Body of pancreas (tissue), 4 donors: Measurements from ENCODE around the gene INTS11. TPM values are rescaled to one million over a fixed set of nuclear protein-coding genes. Genes with fewer than 3 reads are reported as not detected.

Experiments used
- ATAC-seq: fragments of 150-250 bp; one replicate; pipeline ENCODE4 v1.9.1; 2016
- DNase-seq, 4 donors: peaks; one replicate each; pipeline ENCODE4 v3.0.0-alpha.2; 2019
- H3K27ac ChIP-seq, 4 donors: fragments of 200-600 bp; sonication (generic); 1 replicate in 3 of 4; 2 replicates in 1 of 4; pipeline versions ENCODE4 v1.5.1 to v1.6.1; 2016 to 2019; ENCODE audit warnings: mild to moderate bottlenecking in 1 of 4, mixed read lengths in 1 of 4, moderate library complexity in 1 of 4
- H3K27me3 ChIP-seq, 2 donors: fragments of 200-600 bp; sonication (generic); one replicate each; pipeline ENCODE4 v1.6.0; 2016; ENCODE audit warnings: mild to moderate bottlenecking in 1 of 2
- H3K36me3 ChIP-seq, 2 donors: fragments of 200-600 bp; sonication (generic); replicated peaks in 1 of 2; 2 replicates each; pipeline ENCODE4 v1.5.1; 2016; ENCODE audit warnings: low read depth in 2 of 2; ENCODE audit not compliant: insufficient read depth in 1 of 2
- H3K4me1 ChIP-seq: fragments of 200-600 bp; sonication (generic); one replicate; pipeline ENCODE4 v1.6.0; 2016
- H3K4me3 ChIP-seq, 2 donors: fragments of 200-600 bp; sonication (generic); 1 replicate in 1 of 2; 2 replicates in 1 of 2; pipeline ENCODE4 v1.5.1; 2016 to 2019
- H3K9me3 ChIP-seq, 3 donors: fragments of 200-600 bp; sonication (generic); 1 replicate in 2 of 3; 2 replicates in 1 of 3; pipeline ENCODE4 v1.5.1; 2016
- CTCF ChIP-seq, 7 experiments: fragments of 450-650 bp in 4 of 7; fragments of 200-600 bp in 3 of 7; sonication (generic) in 3 of 7; IDR thresholded peaks; one replicate each; pipeline ENCODE4 v1.5.1; 2016 to 2019; ENCODE audit warnings: antibody characterized with exemption in 7 of 7
- POLR2A ChIP-seq, 3 donors: fragments of 450-650 bp; IDR thresholded peaks; one replicate each; pipeline ENCODE4 v1.6.1; 2016; ENCODE audit warnings: antibody characterized with exemption in 3 of 3, mild to moderate bottlenecking in 2 of 3
- WGBS, 2 donors: methylation state at CpG; one replicate each; pipeline ENCODE4 v1.1.5; 2017; 5-methylcytosine and 5-hydroxymethylcytosine counted together
- intact Hi-C: fragments of 100-400 bp; cut with DNase I; formaldehyde crosslinking; loops from one replicate; pipeline ENCODE4 v1.15.1; 2023
- total RNA-seq, 2 donors: library from RNA; depleted of rRNA; stranded (reverse); fragments of >200 nt; gene quantifications; one replicate each; pipeline ENCODE4 v1.1.0, GENCODE V29; 2016

Gene INTS11
- total RNA-seq, 2 donors from 2014 or later = 89.0 to 189 TPM

GRCh38 chr1:1306070-1306660 is 18.3 kb downstream of the INTS11 start:
- no peak for TF ChIP-seq CTCF (IDR thresholded peaks at IDR 0.05)
- TF ChIP-seq POLR2A (IDR thresholded peaks at IDR 0.05) = no peak
- Histone ChIP-seq H3K9me3 (no peaks in the 10 kb centered on the region), H3K27ac (peak overlapping the region in 2 of 4 donors; percentile 72 to 81), H3K4me1 (peaks cover 51% of the 10 kb centered on the region), H3K36me3 (no peaks in the 10 kb centered on the region), H3K4me3 (no peak overlapping the region), H3K27me3 (no peaks in the 10 kb centered on the region)
- DNase-seq (no peak), ATAC-seq (no peak)
- intact Hi-C loops = no loop called here
- 51 to 85% methylated on average over 3 to 10 of the region's 11 CpGs for WGBS, 2 donors

- 37% methylated on average over 25 of the region's 25 CpGs; no CpG with 5 or more reads in 1 of the 2 donors for WGBS, 2 donors
- H3K4me1 ChIP-seq = peaks cover 48% of the 10 kb centered on the region
These were observed 19.0 kb downstream of the INTS11 start for GRCh38 chr1:1305300-1306069.

GRCh38 chr1:1304331-1305299 is 19.8 kb downstream of the INTS11 start:
- Histone ChIP-seq H3K27ac (peak overlapping the region; percentile 15 to 81 (median 52)), H3K9me3 (no peaks in the 10 kb centered on the region), H3K27me3 (no peaks in the 10 kb centered on the region), H3K4me1 (peaks cover 39% of the 10 kb centered on the region), H3K4me3 (no peak overlapping the region), H3K36me3 (no peaks in the 10 kb centered on the region)
- peak in 1 of 3 donors; percentile 20 for TF ChIP-seq POLR2A (IDR thresholded peaks at IDR 0.05)
- no peak for TF ChIP-seq CTCF (IDR thresholded peaks at IDR 0.05)
- WGBS, 2 donors = 18 to 53% methylated on average over 4 to 25 of the region's 29 CpGs
- no peak for ATAC-seq
- DNase-seq = peak; percentile 55 to 76 (median 74)
- intact Hi-C loops = no loop called here

More at GRCh38 chr1:1305300-1306069, 19.0 kb downstream of the INTS11 start:
- intact Hi-C loops = no loop called here
- ATAC-seq = no peak
- no peaks in the 10 kb centered on the region for H3K27me3 ChIP-seq
- H3K9me3 ChIP-seq = no peaks in the 10 kb centered on the region
- peak in 3 of 4 donors; percentile 53 to 66 (median 59) for DNase-seq
- no peaks in the 10 kb centered on the region for H3K36me3 ChIP-seq
- peak overlapping the region; percentile 15 to 81 (median 52) for H3K27ac ChIP-seq
- no peak for TF ChIP-seq CTCF (IDR thresholded peaks at IDR 0.05)
- no peak for TF ChIP-seq POLR2A (IDR thresholded peaks at IDR 0.05)
- no peak overlapping the region for H3K4me3 ChIP-seq

GRCh38 chr1:1303736-1304135 is 20.7 kb downstream of the INTS11 start:
- intact Hi-C loops = no loop called here
- H3K4me1 ChIP-seq = peaks cover 33% of the 10 kb centered on the region
- no peak for TF ChIP-seq POLR2A (IDR thresholded peaks at IDR 0.05)
- no peak for TF ChIP-seq CTCF (IDR thresholded peaks at IDR 0.05)
- no peak overlapping the region for H3K4me3 ChIP-seq
- no peaks in the 10 kb centered on the region for H3K36me3 ChIP-seq
- H3K27me3 ChIP-seq = no peaks in the 10 kb centered on the region
- H3K9me3 ChIP-seq = no peaks in the 10 kb centered on the region
- DNase-seq = no peak
- WGBS, 2 donors = 90 to 96% methylated on average over 7 to 13 of the region's 13 CpGs
- no peak for ATAC-seq
- no peak overlapping the region for H3K27ac ChIP-seq
